Osteocyte (in vitro differentiated cells): ENCODE results near the gene DHTKD1. TPM values are rescaled to one million over a fixed set of nuclear protein-coding genes. Genes with fewer than 3 reads are reported as not detected.

Experiments used
- DNase-seq: peaks from one replicate; pipeline ENCODE4 v3.0.0; 2021; ENCODE audit warnings: mixed read lengths; ENCODE audit not compliant: unreplicated experiment; ENCODE audit errors: extremely low spot score
- H3K27ac Mint-ChIP-seq: one replicate; pipeline ENCODE4 v1.8.0; 2021; ENCODE audit warnings: mild to moderate bottlenecking, mixed read lengths; ENCODE audit not compliant: unreplicated experiment
- H3K27me3 Mint-ChIP-seq: one replicate; pipeline ENCODE4 v1.8.0; 2021; ENCODE audit warnings: mixed read lengths; ENCODE audit not compliant: unreplicated experiment
- H3K36me3 Mint-ChIP-seq: one replicate; pipeline ENCODE4 v1.8.0; 2021; ENCODE audit warnings: mixed read lengths; ENCODE audit not compliant: unreplicated experiment
- H3K4me1 Mint-ChIP-seq: one replicate; pipeline ENCODE4 v1.8.0; 2021; ENCODE audit warnings: mixed read lengths; ENCODE audit not compliant: unreplicated experiment
- H3K4me3 Mint-ChIP-seq: one replicate; pipeline ENCODE4 v1.8.0; 2021; ENCODE audit warnings: mild to moderate bottlenecking, moderate library complexity, mixed read lengths; ENCODE audit not compliant: unreplicated experiment
- H3K9me3 Mint-ChIP-seq: one replicate; pipeline ENCODE4 v1.8.0; 2021; ENCODE audit warnings: mixed read lengths; ENCODE audit not compliant: unreplicated experiment
- total RNA-seq: library from RNA; stranded (reverse); gene quantifications from 2 replicates; pipeline ENCODE4 v1.2.1, GENCODE V29; 2021
- TF ChIP-seq, protein P1 (sequence below): fragments of 200-600 bp; sonication (generic); IDR thresholded peaks from 2 replicates; pipeline ENCODE4 v1.5.0; 2021; ENCODE audit warnings: antibody characterized with exemption, mild to moderate bottlenecking, moderate library complexity

The DHTKD1 gene
- total RNA-seq, 1 donor from 2014 or later = 18.9 TPM

DNA sequence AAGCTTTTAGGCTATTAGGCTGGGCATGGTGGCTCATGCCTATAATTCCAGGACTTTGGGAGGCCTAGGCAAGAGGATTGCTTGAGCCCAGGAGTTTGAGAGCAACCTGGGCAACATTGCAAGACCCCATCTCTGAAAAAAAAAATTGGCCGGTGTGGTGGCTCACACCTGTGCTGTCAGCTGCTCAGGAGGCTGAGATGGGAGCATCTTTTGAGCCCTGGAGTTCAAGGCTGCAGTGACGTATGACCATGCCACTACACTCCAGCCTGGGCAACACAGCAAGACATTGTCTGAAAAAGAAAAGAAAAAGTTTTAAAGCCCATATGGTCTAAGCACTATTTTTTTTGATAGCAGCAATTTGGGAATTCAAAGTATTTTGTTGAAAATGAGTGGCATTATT lies 44.9 kb downstream of the DHTKD1 start:
- Mint-ChIP-seq H3K27me3 (no peaks in the 10 kb centered on the region), H3K27ac (no peak overlapping the region), H3K36me3 (peaks cover 19% of the 10 kb centered on the region), H3K9me3 (no peaks in the 10 kb centered on the region), H3K4me3 (no peak overlapping the region), H3K4me1 (no peaks in the 10 kb centered on the region)
- TF ChIP-seq, protein P1, sequence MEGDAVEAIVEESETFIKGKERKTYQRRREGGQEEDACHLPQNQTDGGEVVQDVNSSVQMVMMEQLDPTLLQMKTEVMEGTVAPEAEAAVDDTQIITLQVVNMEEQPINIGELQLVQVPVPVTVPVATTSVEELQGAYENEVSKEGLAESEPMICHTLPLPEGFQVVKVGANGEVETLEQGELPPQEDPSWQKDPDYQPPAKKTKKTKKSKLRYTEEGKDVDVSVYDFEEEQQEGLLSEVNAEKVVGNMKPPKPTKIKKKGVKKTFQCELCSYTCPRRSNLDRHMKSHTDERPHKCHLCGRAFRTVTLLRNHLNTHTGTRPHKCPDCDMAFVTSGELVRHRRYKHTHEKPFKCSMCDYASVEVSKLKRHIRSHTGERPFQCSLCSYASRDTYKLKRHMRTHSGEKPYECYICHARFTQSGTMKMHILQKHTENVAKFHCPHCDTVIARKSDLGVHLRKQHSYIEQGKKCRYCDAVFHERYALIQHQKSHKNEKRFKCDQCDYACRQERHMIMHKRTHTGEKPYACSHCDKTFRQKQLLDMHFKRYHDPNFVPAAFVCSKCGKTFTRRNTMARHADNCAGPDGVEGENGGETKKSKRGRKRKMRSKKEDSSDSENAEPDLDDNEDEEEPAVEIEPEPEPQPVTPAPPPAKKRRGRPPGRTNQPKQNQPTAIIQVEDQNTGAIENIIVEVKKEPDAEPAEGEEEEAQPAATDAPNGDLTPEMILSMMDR = no peak
- no peak for DNase-seq

DNA sequence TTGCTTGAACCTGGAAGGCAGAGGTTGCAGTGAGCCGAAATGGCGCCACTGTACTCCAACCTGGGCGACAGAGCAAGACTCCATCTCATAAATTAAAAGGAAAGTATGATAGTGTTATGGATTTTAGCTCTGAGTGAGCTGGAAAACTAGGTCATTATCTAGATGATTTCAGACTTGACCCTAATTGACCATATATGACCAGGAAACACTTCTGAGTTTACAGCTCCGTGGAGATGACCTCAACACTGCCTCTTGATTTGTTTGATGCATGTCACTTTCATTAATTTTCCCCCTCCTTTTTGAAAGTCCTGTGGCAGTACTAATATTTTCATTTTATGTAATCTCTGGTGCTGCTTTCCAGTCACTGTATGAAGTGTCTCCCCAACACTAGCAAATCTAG lies 52.9 kb downstream of the DHTKD1 start:
- no peak for DNase-seq
- Mint-ChIP-seq H3K27ac (no peak overlapping the region), H3K9me3 (no peaks in the 10 kb centered on the region), H3K27me3 (no peaks in the 10 kb centered on the region), H3K36me3 (peaks cover 25% of the 10 kb centered on the region), H3K4me1 (no peaks in the 10 kb centered on the region), H3K4me3 (no peak overlapping the region)
- TF ChIP-seq, protein P1 = no peak

DNA sequence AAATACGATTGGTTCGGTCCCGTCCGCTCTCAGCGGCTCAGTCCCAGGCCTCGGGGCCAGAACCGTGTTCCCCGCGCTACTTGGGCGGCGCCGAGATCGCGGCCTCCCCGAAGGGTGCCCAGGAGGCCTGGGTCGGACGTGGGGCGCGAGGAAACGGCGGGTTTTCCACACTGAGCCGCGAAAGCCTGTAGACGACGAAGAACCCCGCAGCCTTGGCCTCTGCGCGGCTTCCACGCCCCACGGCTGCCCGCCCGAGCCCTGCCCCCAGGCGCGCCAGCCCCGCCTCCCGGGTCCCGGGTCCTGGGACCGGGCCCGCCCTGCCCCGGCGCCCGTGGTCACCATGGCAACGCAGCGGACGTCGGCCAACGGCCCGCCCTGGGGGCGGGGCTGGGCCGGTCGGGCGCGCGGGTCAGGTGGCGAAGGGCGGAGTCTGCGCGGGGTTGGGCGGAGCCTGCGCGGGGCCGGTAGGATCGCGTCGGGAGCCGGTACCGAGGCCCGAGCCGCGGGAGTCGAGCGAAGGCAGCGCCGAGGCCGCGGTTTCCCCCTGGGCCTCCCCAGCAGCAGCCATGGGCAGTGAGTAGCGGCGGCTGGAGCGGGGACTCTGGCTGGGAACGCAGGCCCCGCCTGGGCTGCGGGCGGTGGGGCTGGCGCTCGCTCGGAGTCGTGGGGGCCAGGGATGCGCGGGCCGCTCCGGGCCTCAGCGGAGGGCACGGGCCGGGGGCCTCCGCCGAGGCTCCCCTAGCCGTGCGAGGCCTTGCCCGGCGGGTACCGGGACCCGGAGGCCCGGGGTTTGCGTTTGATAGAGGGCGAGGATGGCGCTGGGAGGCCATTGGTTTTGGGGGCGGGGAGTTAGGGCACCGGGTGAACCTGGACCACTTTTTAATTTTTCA lies 60.7 kb downstream of the DHTKD1 start, which contains the start of gene SEC61A2:
SEC61A2 (plus strand) TSS at position 456 of the 890 bp plus-strand sequence; CDS start at position 567, 111 bp downstream.
- Mint-ChIP-seq H3K9me3 (no peaks in the 10 kb centered on the region), H3K27me3 (no peaks in the 10 kb centered on the region), H3K4me1 (peaks cover 12% of the 10 kb centered on the region), H3K27ac (peak within 1 kb of the TSS; percentile 87), H3K4me3 (peak within 1 kb of the TSS; percentile 82), H3K36me3 (peaks cover 5% of the 10 kb centered on the region)
- TF ChIP-seq, protein P1 = no peak
- DNase-seq = peak; percentile 99

GRCh38 chr10:12130237-12130872 lies 61.6 kb downstream of the DHTKD1 start:
- Mint-ChIP-seq H3K9me3 (no peaks in the 10 kb centered on the region), H3K4me3 (peak overlapping the region; percentile 82), H3K27me3 (no peaks in the 10 kb centered on the region), H3K36me3 (peaks cover 7% of the 10 kb centered on the region), H3K27ac (peak overlapping the region; percentile 76), H3K4me1 (peaks cover 12% of the 10 kb centered on the region)
- DNase-seq = no peak
- TF ChIP-seq, protein P1 = peak; percentile 68

GRCh38 chr10:12135631-12136030 lies 66.9 kb downstream of the DHTKD1 start:
- TF ChIP-seq, protein P1 = no peak
- H3K4me3 Mint-ChIP-seq = no peak overlapping the region
- no peak overlapping the region for H3K27ac Mint-ChIP-seq
- DNase-seq = no peak
- peaks cover 1% of the 10 kb centered on the region for H3K4me1 Mint-ChIP-seq
- no peaks in the 10 kb centered on the region for H3K9me3 Mint-ChIP-seq
- H3K27me3 Mint-ChIP-seq = no peaks in the 10 kb centered on the region
- H3K36me3 Mint-ChIP-seq = peaks cover 27% of the 10 kb centered on the region
